ENCODE measurements around the gene MARVELD3. TPM values are rescaled to one million over a fixed set of nuclear protein-coding genes. Genes with fewer than 3 reads are reported as not detected.

The MARVELD3 gene
- polyA plus RNA-seq, 1 of the 3 experiments (the other 2 are of a cell fraction), result not detected

DNA sequence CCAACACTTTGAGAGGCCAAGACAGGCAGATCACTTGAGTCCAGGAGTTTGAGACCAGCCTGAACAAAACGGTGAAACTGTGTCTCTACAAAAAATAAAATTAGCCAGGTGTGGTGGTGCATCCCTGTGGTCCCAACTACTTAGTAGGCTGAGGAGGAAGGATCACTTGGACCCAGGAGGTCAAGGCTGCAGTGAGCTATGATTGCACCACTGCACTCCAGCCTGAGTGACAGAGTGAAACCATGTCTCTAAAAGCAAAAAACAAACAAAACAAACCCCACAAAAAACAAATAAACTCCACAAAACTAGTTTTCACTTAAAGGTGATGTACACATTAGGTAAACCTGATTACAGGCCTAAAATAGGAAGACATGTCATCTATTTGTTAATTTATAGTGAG, 40.3 kb downstream of the MARVELD3 start:
- TF ChIP-seq EP300 (IDR thresholded peaks at IDR 0.05; ENCODE audit: borderline replicate concordance in 1 of 2, low read depth in 1 of 2, low read length in 1 of 2), result no peak
- no peak for TF ChIP-seq FOXJ3 (CRISPR knock-in tag; IDR thresholded peaks at IDR 0.05)
- no peak for TF ChIP-seq RXRA (IDR thresholded peaks at IDR 0.05; ENCODE audit: borderline replicate concordance, low read depth)
- TF ChIP-seq SIN3A (IDR thresholded peaks at IDR 0.05; ENCODE audit: borderline replicate concordance, low read depth, low read length), result no peak
- no peak for TF ChIP-seq MEF2A (IDR thresholded peaks at IDR 0.05; ENCODE audit: borderline replicate concordance, low read depth)
- TF ChIP-seq, protein P1, sequence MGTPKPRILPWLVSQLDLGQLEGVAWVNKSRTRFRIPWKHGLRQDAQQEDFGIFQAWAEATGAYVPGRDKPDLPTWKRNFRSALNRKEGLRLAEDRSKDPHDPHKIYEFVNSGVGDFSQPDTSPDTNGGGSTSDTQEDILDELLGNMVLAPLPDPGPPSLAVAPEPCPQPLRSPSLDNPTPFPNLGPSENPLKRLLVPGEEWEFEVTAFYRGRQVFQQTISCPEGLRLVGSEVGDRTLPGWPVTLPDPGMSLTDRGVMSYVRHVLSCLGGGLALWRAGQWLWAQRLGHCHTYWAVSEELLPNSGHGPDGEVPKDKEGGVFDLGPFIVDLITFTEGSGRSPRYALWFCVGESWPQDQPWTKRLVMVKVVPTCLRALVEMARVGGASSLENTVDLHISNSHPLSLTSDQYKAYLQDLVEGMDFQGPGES (IDR thresholded peaks at IDR 0.05; ENCODE audit: low read depth, low read length), result no peak
- TF ChIP-seq TAF1 (IDR thresholded peaks at IDR 0.05; ENCODE audit: borderline replicate concordance, low read depth, low read length), result no peak
- TF ChIP-seq, protein P2, sequence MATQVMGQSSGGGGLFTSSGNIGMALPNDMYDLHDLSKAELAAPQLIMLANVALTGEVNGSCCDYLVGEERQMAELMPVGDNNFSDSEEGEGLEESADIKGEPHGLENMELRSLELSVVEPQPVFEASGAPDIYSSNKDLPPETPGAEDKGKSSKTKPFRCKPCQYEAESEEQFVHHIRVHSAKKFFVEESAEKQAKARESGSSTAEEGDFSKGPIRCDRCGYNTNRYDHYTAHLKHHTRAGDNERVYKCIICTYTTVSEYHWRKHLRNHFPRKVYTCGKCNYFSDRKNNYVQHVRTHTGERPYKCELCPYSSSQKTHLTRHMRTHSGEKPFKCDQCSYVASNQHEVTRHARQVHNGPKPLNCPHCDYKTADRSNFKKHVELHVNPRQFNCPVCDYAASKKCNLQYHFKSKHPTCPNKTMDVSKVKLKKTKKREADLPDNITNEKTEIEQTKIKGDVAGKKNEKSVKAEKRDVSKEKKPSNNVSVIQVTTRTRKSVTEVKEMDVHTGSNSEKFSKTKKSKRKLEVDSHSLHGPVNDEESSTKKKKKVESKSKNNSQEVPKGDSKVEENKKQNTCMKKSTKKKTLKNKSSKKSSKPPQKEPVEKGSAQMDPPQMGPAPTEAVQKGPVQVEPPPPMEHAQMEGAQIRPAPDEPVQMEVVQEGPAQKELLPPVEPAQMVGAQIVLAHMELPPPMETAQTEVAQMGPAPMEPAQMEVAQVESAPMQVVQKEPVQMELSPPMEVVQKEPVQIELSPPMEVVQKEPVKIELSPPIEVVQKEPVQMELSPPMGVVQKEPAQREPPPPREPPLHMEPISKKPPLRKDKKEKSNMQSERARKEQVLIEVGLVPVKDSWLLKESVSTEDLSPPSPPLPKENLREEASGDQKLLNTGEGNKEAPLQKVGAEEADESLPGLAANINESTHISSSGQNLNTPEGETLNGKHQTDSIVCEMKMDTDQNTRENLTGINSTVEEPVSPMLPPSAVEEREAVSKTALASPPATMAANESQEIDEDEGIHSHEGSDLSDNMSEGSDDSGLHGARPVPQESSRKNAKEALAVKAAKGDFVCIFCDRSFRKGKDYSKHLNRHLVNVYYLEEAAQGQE (IDR thresholded peaks at IDR 0.05; ENCODE audit: low read depth, low read length), result no peak
- TF ChIP-seq JUND (IDR thresholded peaks at IDR 0.05), result no peak
- no peak for TF ChIP-seq MXI1 (IDR thresholded peaks at IDR 0.05; ENCODE audit: low read depth, low read length)
- TF ChIP-seq FOSL2 (IDR thresholded peaks at IDR 0.05; ENCODE audit: borderline replicate concordance, low read depth), result no peak
- TF ChIP-seq CHD2 (IDR thresholded peaks at IDR 0.05; ENCODE audit: low read length, partially characterized antibody), result no peak
- TF ChIP-seq ELF1 (IDR thresholded peaks at IDR 0.05), result no peak
- TF ChIP-seq, protein P3, sequence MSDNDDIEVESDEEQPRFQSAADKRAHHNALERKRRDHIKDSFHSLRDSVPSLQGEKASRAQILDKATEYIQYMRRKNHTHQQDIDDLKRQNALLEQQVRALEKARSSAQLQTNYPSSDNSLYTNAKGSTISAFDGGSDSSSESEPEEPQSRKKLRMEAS (IDR thresholded peaks at IDR 0.05; ENCODE audit: low read depth), result no peak
- no peak overlapping the region for H2AFZ ChIP-seq (ENCODE audit: low read depth)
- no peak overlapping the region for H3K4me3 ChIP-seq (ENCODE audit: low read depth in 2 of 2, low read length in 1 of 2)
- peaks cover 47 to 54% of the 10 kb centered on the region in 2 experiments for H3K36me3 ChIP-seq (replicated peaks in 1 of 2; ENCODE audit: control insufficient read depth in 1 of 2, insufficient read depth in 2 of 2, low read length in 1 of 2)
- WGBS (ENCODE audit: low lambda C conversion rate), result 100% methylated on average over 1 of the region's 1 CpG
- no peaks in the 10 kb centered on the region for H4K20me1 ChIP-seq (ENCODE audit: insufficient read depth)
- POLR2A ChIA-PET, result interaction anchor here (0.6 kb wide), 1 partner anchor 47 kb away, joined by 3 read pairs; no protein-coding TSS in a partner anchor
- H3K27me3 ChIP-seq (ENCODE audit: insufficient read depth), result no peaks in the 10 kb centered on the region
- H3K9me2 ChIP-seq, result no peaks in the 10 kb centered on the region
- no peak overlapping the region for H3K4me2 ChIP-seq
- H3K27ac ChIP-seq (ENCODE audit: low read depth in 2 of 2, low read length in 1 of 2), result no peak overlapping the region
- H3K4me1 ChIP-seq (ENCODE audit: control insufficient read depth in 1 of 2, insufficient read depth in 2 of 2, low read depth in 1 of 2, low read length in 1 of 2), result no peaks in the 10 kb centered on the region
- no peak for DNase-seq
- no peaks in the 10 kb centered on the region for H3F3A ChIP-seq (replicated peaks; ENCODE audit: insufficient read depth)
- CTCF ChIA-PET, result no interaction called here
- H3K9me3 ChIP-seq, result no peaks in the 10 kb centered on the region
- H3K79me2 ChIP-seq (ENCODE audit: insufficient read depth), result no peaks in the 10 kb centered on the region
- no peak overlapping the region for H3K9ac ChIP-seq

Measured in SK-N-SH (cell line).